KMS-11 (cell line): ENCODE results near the gene GCH1.

Experiments
- H2AFZ ChIP-seq: fragments of 200-600 bp; sonication (generic); 2 replicates; pipeline ENCODE4 v1.6.1; 2016; ENCODE audit warnings: antibody characterized with exemption, mixed run types, low read depth
- H3K27ac ChIP-seq: fragments of 200-600 bp; sonication (generic); 2 replicates; pipeline ENCODE4 v1.6.1; 2016; ENCODE audit warnings: mild to moderate bottlenecking, mixed run types
- H3K27me3 ChIP-seq: fragments of 200-600 bp; sonication (generic); 2 replicates; pipeline ENCODE4 v1.6.1; 2017; ENCODE audit warnings: mild to moderate bottlenecking, low read depth, mixed run types, moderate library complexity; ENCODE audit not compliant: insufficient read depth
- H3K36me3 ChIP-seq: fragments of 200-600 bp; sonication (generic); 2 replicates; pipeline ENCODE4 v1.6.1; 2017; ENCODE audit warnings: mild to moderate bottlenecking, mixed run types; ENCODE audit not compliant: insufficient read depth
- H3K4me1 ChIP-seq: fragments of 200-600 bp; sonication (generic); 2 replicates; pipeline ENCODE4 v1.6.1; 2016; ENCODE audit warnings: mild to moderate bottlenecking, low read depth, mixed run types; ENCODE audit not compliant: poor library complexity, severe bottlenecking
- H3K4me2 ChIP-seq: fragments of 200-600 bp; sonication (generic); 2 replicates; pipeline ENCODE4 v1.7.0; 2016; ENCODE audit warnings: mild to moderate bottlenecking, mixed run types
- H3K4me3 ChIP-seq: fragments of 200-600 bp; sonication (generic); IDR thresholded peaks from 2 replicates; pipeline ENCODE4 v1.6.1; 2017; ENCODE audit warnings: low read depth, low read length, mixed read lengths; ENCODE audit not compliant: insufficient read depth
- H3K79me2 ChIP-seq: fragments of 200-600 bp; sonication (generic); 2 replicates; pipeline ENCODE4 v1.6.1; 2016; ENCODE audit warnings: low read depth, mixed run types; ENCODE audit not compliant: insufficient read depth
- H3K9ac ChIP-seq: fragments of 200-600 bp; sonication (generic); 2 replicates; pipeline ENCODE4 v1.6.1; 2016; ENCODE audit warnings: mild to moderate bottlenecking, mixed run types
- H4K20me1 ChIP-seq: fragments of 200-600 bp; sonication (generic); 2 replicates; pipeline ENCODE4 v1.6.1; 2016; ENCODE audit warnings: mild to moderate bottlenecking, mixed run types; ENCODE audit not compliant: insufficient read depth
- CTCF ChIP-seq: fragments of 200-600 bp; sonication (generic); conservative IDR thresholded peaks from 2 replicates; pipeline ENCODE4 v1.6.1; 2017; ENCODE audit warnings: low read depth, mild to moderate bottlenecking, antibody characterized with exemption, low read length, moderate library complexity, mixed read lengths

Gene GCH1

GRCh38 chr14:54942913-54943312 is 40.3 kb upstream of the GCH1 start:
- H3K36me3 ChIP-seq: no peaks in the 10 kb centered on the region
- H3K4me2 ChIP-seq: no peak overlapping the region
- H3K4me1 ChIP-seq: no peaks in the 10 kb centered on the region
- H3K27ac ChIP-seq: no peak overlapping the region
- H3K9ac ChIP-seq: no peak overlapping the region
- H3K4me3 ChIP-seq: no peak overlapping the region
- H3K79me2 ChIP-seq: no peaks in the 10 kb centered on the region
- no peak for TF ChIP-seq CTCF
- H3K27me3 ChIP-seq: no peaks in the 10 kb centered on the region
- no peaks in the 10 kb centered on the region for H4K20me1 ChIP-seq
- no peak overlapping the region for H2AFZ ChIP-seq

GRCh38 chr14:54936816-54937215 is 34.2 kb upstream of the GCH1 start:
- Histone ChIP-seq H3K4me3 (no peak overlapping the region), H3K36me3 (no peaks in the 10 kb centered on the region), H3K27me3 (no peaks in the 10 kb centered on the region), H2AFZ (no peak overlapping the region), H3K79me2 (no peaks in the 10 kb centered on the region), H4K20me1 (no peaks in the 10 kb centered on the region), H3K4me2 (no peak overlapping the region), H3K4me1 (no peaks in the 10 kb centered on the region), H3K9ac (no peak overlapping the region), H3K27ac (no peak overlapping the region)
- TF ChIP-seq CTCF: no peak

GRCh38 chr14:54935958-54936357 is 33.3 kb upstream of the GCH1 start:
- Histone ChIP-seq H3K79me2 (no peaks in the 10 kb centered on the region), H4K20me1 (no peaks in the 10 kb centered on the region), H3K4me2 (no peak overlapping the region), H3K9ac (no peak overlapping the region), H3K36me3 (no peaks in the 10 kb centered on the region), H3K4me3 (no peak overlapping the region), H3K4me1 (no peaks in the 10 kb centered on the region), H2AFZ (no peak overlapping the region), H3K27ac (no peak overlapping the region), H3K27me3 (no peaks in the 10 kb centered on the region)
- TF ChIP-seq CTCF: no peak

- Histone ChIP-seq H3K27ac (no peak overlapping the region), H3K9ac (no peak overlapping the region), H3K36me3 (no peaks in the 10 kb centered on the region), H4K20me1 (no peaks in the 10 kb centered on the region), H3K4me2 (no peak overlapping the region), H2AFZ (no peak overlapping the region), H3K79me2 (no peaks in the 10 kb centered on the region), H3K27me3 (no peaks in the 10 kb centered on the region), H3K4me1 (no peaks in the 10 kb centered on the region), H3K4me3 (no peak overlapping the region)
- no peak for TF ChIP-seq CTCF
These were observed 32.5 kb upstream of the GCH1 start for GRCh38 chr14:54935100-54935499.

GRCh38 chr14:54933006-54933405 is 30.4 kb upstream of the GCH1 start:
- TF ChIP-seq CTCF: no peak
- no peaks in the 10 kb centered on the region for H3K36me3 ChIP-seq
- H2AFZ ChIP-seq: no peak overlapping the region
- no peaks in the 10 kb centered on the region for H3K4me1 ChIP-seq
- no peaks in the 10 kb centered on the region for H3K27me3 ChIP-seq
- H3K4me3 ChIP-seq: no peak overlapping the region
- H3K4me2 ChIP-seq: no peak overlapping the region
- no peaks in the 10 kb centered on the region for H4K20me1 ChIP-seq
- H3K27ac ChIP-seq: no peak overlapping the region
- H3K79me2 ChIP-seq: no peaks in the 10 kb centered on the region
- H3K9ac ChIP-seq: no peak overlapping the region
